Stimulated activated CD4-positive, alpha-beta T cell treated with anti-CD3 and anti-CD28 coated beads, Interleukin-4, amount 100 ng/mL, for 1 hour (primary cell): Measurements from ENCODE around the gene FBXO8.
"Not testable (repeated sequence)": the region's sequence is repeated elsewhere in the genome, so short reads cannot be mapped to it uniquely, and the experiment has no call there.

Experiments
- DNase-seq: peaks from one replicate; pipeline ENCODE4 v3.0.0-alpha.2; 2020

FBXO8 gene

GRCh38 chr4:174282836-174283506, 496 bp downstream of the FBXO8 start:
- DNase-seq, result peak; percentile 62

GRCh38 chr4:174281901-174282300, 1.6 kb downstream of the FBXO8 start:
- DNase-seq, result no peak

GRCh38 chr4:174281182-174281737, 2.2 kb downstream of the FBXO8 start:
- DNase-seq, result no peak

GRCh38 chr4:174279433-174280155, 3.9 kb downstream of the FBXO8 start:
- no peak for DNase-seq

- DNase-seq, result no peak
Observed at GRCh38 chr4:174278467-174278866, 5.0 kb downstream of the FBXO8 start.

GRCh38 chr4:174277433-174277832, 6.0 kb downstream of the FBXO8 start:
- no peak for DNase-seq

GRCh38 chr4:174275101-174275500, 8.4 kb downstream of the FBXO8 start:
- DNase-seq, result no peak

- DNase-seq, result no peak
Observed at GRCh38 chr4:174274436-174274835, 9.0 kb downstream of the FBXO8 start.

- DNase-seq, result no peak
Observed at GRCh38 chr4:174273930-174274329, 9.5 kb downstream of the FBXO8 start.

GRCh38 chr4:174266416-174266815, 17.1 kb downstream of the FBXO8 start:
- no peak for DNase-seq

GRCh38 chr4:174265916-174266315, 17.6 kb downstream of the FBXO8 start:
- DNase-seq, result no peak

GRCh38 chr4:174263445-174263736, 20.1 kb downstream of the FBXO8 start:
- no peak for DNase-seq

- no peak for DNase-seq
Observed at GRCh38 chr4:174262624-174263444, 20.6 kb downstream of the FBXO8 start.

- not testable (repeated sequence) for DNase-seq
Observed at GRCh38 chr4:174261432-174261831, 22.0 kb downstream of the FBXO8 start.

- DNase-seq, result no peak
Observed at GRCh38 chr4:174260099-174260498, 23.4 kb downstream of the FBXO8 start.

- no peak for DNase-seq
Observed at GRCh38 chr4:174259580-174259979, 23.9 kb downstream of the FBXO8 start.

- DNase-seq, result no peak
Observed at GRCh38 chr4:174256277-174256713, 27.2 kb downstream of the FBXO8 start.

- DNase-seq, result no peak
Observed at GRCh38 chr4:174255786-174256185, 27.7 kb downstream of the FBXO8 start.

- no peak for DNase-seq
Observed at GRCh38 chr4:174255374-174255773, 28.1 kb downstream of the FBXO8 start.

- no peak for DNase-seq
Observed at GRCh38 chr4:174254613-174255012, 28.9 kb downstream of the FBXO8 start.

GRCh38 chr4:174252412-174252811, 31.1 kb downstream of the FBXO8 start:
- DNase-seq, result no peak

- DNase-seq, result no peak
Observed at GRCh38 chr4:174248407-174248806, 35.1 kb downstream of the FBXO8 start.

GRCh38 chr4:174245714-174246113, 37.8 kb downstream of the FBXO8 start:
- no peak for DNase-seq

- DNase-seq, result no peak
Observed at GRCh38 chr4:174244441-174244840, 39.0 kb downstream of the FBXO8 start.
